Measurements from ENCODE around the gene PSME4. TPM values are rescaled to one million over a fixed set of nuclear protein-coding genes. Genes with fewer than 3 reads are reported as not detected.
A peak's percentile ranks its signal among the peaks of the same experiment; 100 is the strongest.
"Not testable (repeated sequence)": the region's sequence is repeated elsewhere in the genome, so short reads cannot be mapped to it uniquely, and the experiment has no call there.

PSME4 gene
- total RNA-seq, 2 donors from 2014 or later = 37.8 to 73.1 TPM

DNA sequence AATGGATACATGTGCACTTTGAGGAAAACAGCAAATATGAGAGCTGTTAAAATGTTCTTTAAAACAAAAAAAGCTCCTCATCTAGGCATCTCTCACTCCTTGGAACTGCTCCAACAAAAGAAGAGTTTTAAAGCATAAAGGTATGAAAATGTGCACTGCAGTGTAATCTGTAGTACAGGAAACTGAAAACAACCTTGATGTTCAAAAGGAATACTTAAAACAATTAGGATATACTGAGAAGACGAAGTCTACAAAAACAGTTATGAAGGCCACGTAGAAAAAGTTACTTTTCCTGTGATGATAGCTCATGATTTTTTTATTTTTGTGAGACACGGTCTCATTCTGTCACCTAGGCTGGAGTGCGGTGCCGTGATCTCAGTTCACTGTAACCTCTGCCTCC is 109.0 kb downstream of the PSME4 start:
- ATAC-seq (no peak), DNase-seq (no peak)
- intact Hi-C loops (cut with DNase I) = no loop called here

DNA sequence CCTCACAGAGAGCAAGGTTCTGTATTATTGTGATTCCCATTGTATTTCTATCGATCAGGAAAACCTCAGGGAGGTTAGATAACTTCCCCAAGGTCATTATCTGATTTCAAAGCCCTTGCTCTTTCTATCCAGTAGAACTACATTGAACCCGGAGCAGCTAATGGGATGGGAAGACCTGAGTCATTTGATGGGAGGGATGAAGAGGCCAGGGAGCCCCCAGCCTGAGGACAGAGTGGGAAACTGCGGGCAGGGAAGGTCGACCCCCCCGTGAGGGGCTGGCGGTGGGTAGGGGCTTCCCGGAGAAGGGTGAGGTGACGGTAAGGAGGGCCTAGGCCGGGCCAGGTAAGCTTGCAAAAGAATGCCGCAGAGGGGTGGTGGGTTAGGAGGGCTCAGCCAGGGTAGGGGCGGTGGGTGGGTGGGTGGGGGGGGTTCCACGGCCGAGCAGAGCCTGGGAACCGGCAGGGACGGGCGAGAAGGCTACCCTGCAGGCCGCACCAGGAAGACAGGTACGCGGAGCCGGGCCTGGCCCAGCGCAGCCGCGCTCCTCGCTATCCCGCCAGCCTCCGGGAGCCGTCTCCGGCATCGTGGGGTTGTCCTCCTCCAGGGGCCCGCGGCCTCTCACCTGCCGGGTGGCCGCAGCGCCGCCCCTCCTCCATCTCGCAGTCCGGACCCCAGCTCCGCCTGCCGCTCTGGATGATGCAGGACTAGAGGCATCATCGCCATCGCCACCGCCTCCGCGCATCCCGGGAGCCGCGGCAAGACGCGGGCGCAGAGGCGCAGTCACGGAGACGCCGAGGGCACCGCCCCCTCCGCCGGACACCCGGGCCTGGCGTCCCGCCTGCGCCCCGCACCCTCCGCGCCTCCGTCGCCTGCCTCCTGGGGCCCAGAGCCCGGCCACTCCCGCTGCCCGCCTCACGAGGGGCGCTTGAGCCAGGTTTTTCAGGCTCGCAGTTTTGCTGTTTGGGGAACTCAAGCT is 111.3 kb downstream of the PSME4 start, which contains the start of gene GPR75:
GPR75 (minus strand) TSS at position 762 of the 976 bp plus-strand sequence. CDS start 5,211 bp downstream, outside the sequence.
- intact Hi-C loops (cut with DNase I) = no loop called here
- DNase-seq (peak; percentile 41), ATAC-seq (peak; percentile 80 to 88)

DNA sequence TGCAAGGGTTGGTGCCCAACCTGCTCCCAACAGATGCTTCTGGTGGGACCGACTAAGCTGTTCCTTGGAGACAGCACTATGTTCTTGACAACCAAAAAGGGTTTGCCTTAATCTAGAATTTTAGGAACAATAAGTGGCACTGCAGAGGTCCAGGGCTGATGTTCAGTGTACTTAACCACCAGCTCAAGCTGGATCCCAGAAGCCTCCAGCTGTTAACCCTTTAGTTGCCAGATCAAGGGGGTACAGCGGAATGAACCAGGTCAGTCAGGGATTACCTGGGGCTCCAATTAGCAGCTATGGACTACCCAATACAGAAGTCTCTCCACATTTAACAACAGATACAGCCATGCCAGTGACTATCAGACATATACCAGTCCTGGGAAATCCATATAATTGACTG is 114.5 kb downstream of the PSME4 start:
- intact Hi-C loops (cut with DNase I) = no loop called here
- no peak for ATAC-seq
- DNase-seq = no peak

DNA sequence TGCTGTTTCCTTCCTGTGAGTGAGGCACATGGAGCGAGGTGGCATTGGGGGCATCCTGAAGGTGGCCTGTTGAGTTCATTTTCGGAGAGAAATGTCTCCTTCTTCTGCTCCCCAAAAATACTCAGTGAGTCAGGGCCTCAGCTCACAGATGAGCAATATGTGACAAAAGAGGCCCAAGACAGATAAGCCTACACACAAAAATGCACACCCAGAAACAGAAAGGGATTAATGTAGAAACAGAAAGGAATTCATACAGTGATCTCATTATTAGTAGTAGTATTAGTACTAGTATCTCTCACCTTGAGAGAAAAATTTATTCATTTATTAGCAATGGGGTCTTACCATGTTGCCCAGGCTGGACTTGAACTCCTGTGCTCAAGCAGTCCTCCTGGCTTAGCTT is 116.1 kb downstream of the PSME4 start:
- intact Hi-C loops (cut with DNase I) = no loop called here
- DNase-seq (no peak), ATAC-seq (no peak)

DNA sequence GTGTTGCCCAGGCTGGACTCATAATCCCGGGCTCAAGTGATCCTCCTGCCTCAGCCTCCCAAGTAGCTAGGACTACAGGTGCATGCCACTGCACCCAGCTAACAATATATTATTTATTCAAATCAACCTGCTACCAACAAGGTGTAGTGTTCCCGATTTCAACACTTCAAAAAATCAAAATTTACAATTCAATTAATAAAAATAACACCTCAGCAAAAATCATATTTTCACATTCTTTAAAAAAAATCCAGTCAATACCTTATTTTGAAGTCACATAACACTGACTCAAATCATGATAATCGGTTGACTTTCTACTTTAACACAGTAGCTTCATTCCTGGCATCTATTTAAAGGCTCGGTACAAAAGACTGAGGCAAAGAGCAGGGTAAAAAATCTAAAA is 118.3 kb downstream of the PSME4 start:
- intact Hi-C loops (cut with DNase I) = no loop called here
- ATAC-seq (no peak), DNase-seq (no peak)

DNA sequence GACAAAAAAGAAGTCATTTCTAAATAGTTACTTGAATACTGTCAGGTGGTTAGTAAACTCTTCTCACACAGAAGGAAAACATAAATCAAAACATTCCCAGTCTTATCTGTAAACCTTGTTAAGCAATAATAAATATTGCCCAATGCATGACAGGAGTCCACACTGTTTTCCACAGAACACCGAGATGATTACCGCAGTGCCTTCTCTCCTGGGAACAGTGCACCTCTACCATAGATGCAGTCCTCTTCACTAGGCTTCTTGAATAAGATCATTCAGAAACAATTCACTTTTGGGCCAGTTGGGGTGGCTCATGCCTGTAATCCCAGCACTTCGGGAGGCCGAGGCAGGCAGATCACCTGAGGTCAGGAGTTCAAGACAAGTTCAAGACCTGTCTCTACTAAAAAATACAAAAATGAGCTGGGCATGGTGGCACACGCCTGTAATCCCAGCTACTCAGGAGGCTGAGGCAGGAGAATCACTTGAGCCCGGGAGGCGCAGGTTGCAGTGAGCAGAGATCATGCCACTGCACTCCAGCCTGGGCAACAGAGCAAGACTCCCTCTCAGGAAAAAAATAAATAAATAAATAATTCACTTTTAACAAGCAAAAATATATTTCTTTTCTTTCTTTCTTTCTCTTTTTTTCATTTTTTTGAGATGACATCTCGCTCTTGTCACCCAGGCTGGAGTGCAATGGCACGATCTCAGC is 119.6 kb downstream of the PSME4 start:
- intact Hi-C loops (cut with DNase I); DNase-seq: not testable (repeated sequence)
- ATAC-seq = peak in 1 of 2 donors; percentile 72

DNA sequence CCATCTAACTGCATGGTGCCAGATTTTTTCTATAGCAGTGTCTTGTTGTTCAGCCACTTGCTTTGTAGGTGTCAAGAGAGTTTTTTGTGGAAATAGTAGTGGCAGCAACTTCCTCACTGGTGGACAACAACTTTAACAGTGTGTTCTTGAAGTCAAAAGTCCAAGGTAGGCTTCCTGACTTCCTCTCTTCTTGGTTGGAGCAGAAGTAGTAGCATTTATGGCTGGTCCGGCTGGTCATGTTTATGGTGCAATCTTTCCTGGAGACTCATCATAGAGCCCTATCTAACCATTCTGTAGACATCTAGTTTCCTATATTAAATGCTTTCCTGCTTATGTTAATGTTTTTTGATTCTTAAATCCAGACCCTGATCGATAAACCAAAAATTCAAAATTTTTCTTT is 122.7 kb downstream of the PSME4 start:
- DNase-seq = no peak
- no peak for ATAC-seq
- intact Hi-C loops (cut with DNase I) = no loop called here

DNA sequence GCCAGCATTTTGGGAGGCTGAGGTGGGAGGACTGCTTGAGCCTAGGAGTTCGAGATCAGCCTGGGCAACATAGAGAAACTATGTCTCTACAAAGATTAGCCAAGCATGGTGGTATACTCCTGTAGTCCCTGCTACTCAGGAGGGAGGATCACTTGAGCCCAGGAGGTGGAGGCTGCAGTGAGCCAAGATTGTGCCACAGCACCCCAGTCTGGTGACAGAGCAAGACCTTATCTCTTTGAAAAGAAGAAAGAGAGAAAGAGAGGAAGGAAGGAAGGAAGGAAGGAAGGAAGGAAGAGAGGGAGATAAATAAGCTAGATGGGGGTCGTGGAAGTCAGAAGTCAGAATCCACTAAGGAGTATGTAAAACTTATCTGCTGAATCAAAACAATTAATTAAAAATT is 127.2 kb downstream of the PSME4 start:
- ATAC-seq = no peak
- no peak for DNase-seq
- intact Hi-C loops (cut with DNase I) = no loop called here

DNA sequence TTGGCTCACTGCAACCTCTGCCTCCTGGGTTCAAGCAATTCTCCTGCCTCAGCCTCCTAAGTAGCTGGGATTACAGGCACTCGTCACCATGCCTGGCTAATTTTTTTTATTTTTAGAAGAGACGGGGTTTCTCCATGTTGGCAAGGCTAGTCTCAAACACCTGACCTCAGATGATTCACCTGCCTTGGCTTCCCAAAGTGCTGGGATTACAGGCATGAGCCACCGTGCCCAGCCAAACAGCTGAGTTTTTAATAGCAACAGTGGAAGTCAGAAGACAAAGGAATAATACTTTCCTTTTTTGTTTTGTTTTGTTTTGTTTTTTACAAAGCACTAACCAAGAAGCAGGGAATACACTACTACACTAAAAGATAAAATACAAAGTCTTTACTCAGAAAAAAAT is 127.9 kb downstream of the PSME4 start:
- ATAC-seq = no peak
- intact Hi-C loops (cut with DNase I) = no loop called here
- no peak for DNase-seq

DNA sequence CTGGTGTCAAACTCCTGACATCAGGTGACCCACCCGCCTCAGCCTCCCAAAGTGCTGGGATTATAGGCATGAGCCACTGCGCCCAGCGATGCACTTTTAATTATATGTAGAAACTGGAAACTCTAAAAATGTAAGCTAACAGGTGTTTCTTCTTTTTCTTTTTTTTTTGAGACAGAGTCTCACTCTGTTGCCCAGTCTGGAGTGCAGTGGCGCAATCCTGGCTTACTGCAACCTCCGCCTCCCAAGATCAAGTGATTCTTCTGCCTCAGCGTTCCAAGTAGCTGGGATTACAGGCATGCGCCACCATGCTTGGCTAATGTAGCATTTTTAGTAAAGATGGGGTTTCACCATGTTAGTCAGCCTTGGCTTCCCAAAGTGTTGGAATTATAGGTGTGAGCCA is 129.1 kb downstream of the PSME4 start:
- DNase-seq; intact Hi-C loops (cut with DNase I); ATAC-seq: not testable (repeated sequence)

DNA sequence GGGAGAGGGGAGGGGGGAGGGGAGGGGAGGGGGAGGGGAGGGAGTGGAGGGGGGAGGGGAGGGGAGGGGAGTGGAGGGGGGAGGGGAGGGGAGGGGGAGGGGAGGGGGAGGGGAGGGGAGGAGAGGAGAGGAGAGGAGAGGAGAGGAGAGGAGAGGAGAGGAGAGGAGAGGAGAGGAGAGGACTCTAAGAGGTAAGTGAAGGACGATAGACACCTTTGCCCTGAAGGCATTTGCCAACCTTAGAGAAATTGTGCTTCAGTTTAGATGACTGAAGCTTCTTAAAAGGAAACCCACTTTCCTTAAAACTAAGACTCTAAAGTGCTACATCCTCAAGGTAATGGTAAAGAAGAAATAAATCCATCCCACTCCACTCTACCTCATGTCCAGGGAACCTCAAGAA is 130.2 kb downstream of the PSME4 start:
- no peak for DNase-seq
- intact Hi-C loops (cut with DNase I) = no loop called here
- no peak for ATAC-seq

DNA sequence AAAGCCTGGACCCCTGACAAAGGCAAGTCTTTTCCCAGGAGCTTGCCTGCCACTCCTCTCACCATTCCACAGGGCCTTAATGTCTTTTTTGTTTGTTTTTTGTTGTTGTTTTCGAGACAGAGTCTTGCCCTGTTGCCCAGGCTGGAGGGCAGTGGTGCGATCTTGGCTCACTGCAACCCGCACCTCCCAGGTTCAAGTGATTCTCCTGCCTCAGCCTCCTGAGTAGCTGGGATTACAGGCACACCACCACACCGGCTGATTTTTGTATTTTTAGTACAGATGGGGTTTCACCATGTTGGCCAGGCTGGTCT is 140.9 kb downstream of the PSME4 start:
- DNase-seq; ATAC-seq; intact Hi-C loops (cut with DNase I): not testable (repeated sequence)

DNA sequence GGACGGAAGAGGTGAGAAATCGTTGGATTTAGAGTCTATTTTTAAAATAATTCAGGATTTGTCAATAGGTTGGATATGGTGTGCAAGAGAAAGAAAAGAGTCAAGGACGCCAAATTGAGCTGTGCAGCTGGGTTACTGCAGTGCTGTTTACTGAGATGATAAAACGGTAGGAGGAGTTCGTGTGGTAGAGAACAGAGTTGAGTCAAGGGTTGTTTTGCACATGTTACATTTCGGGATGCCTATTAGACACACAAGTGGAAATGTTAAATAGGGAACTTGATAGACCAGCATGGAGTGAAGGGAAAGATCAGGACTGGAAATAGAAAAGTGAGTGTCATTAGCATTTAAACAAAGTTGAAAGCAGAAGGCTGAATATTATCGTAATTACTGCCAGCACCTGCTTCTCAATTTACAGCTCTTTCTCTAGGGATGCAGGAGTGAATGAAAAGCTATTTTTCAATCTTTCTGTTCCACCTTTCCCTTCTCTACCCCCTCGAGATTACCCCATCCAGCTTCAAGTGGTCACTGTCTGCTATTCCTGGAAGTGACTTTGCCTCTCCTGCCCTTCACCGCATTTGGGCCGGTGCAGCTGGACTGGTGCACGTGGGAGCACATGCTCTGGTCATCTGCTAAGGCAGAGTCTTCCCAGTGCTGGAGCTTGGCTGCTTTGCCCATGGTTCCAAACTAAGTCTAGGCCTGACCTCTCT is 141.4 kb downstream of the PSME4 start:
- ATAC-seq (peak in 1 of 2 donors; percentile 47), DNase-seq (no peak)
- intact Hi-C loops (cut with DNase I) = no loop called here

DNA sequence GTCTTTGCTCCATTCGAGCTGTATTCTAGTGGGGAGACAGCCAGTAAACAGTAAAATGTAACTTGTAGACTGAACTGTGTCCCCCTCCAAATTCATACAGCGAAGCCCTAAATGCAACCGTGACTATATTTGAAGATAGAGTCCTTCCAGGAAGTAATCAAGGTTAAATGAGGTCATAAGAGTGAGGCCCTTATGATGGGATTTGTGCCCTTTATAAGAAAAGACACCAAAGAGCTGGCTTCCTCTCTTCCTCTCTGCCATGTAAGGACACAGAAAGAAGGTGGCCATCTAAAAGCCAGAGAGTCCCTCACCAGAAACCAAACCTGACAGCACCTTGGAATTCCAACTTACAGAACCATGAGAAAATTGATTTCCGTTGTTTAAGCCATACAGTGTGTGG is 142.5 kb downstream of the PSME4 start:
- ATAC-seq (no peak), DNase-seq (no peak)

DNA sequence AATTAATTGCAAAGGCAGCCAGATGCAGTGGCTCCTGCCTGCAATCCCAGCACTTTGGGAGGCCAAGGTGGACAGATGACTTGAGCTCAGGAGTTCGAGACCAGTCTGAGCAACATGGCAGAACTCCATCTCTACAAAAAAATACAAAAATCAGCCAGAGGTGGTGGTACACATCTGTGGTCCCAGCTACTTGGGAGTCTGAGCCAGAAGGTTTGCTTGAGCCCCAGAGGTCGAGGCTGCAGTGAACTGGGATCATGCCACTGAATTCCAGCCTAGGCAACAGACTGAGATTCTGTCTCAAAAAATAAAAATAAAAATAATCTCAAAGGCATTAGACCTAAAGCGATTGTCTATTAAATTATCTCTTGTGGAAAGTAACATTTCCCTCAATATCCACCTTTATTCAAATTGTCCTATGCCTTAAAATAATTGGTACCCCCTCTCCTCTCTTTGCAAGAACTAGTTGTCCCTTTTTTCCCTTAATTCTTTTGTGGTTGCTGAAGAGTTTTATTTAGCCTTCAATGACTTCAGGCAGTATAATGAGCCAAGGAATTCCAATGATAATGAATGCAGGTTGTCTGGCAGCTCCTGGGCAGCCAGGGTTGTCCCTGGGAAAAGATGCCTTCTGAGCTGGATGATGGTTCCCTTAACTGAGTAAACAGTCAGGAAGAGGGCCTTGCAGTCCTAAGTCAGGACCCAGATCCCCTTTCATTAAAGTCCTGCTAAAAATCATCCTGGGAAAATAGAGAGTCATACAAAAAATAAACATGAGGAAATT is 143.2 kb downstream of the PSME4 start:
- peak; percentile 31 to 64 for ATAC-seq
- no peak for DNase-seq
- intact Hi-C loops (cut with DNase I) = no loop called here

More for the DNA sequence above, 142.5 kb downstream of the PSME4 start:
- intact Hi-C loops (cut with DNase I) = no loop called here

DNA sequence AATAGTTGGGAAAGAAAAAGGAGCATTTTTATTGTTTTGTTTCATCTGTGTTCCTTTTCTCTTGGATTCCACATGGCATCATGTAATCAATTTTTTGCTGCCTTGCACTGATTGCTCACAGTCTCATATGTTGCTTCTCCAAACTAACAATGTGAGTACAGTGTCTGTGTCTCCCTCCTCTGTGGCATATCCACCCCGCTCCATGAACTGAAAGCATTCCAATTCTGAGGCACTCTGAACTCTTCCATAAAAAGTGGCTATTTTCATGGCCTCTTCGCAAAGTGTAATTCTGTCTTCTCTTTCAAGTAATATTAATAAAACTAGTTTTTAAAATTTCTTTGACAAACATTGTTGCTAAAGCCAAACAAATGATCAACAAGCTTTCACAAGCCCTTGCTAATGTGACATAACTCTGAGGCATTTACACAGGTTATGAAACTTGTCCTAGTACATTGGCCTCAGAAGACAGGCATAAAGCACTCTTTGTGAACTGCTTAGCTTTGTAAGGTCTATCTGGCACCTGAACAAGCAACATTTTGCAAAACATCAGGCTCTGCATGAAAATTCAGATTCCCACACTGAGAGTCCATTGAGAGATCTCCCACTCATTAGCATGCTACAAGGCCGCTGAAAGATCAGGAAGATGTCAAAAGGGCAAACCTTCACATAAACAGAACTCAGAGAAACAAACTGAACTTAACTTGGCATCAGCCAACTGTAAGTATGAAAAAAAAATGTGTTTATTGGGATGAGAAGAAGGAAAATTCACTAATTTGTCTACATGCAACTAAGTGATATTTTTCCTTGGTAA is 144.0 kb downstream of the PSME4 start:
- intact Hi-C loops (cut with DNase I) = no loop called here
- DNase-seq (no peak), ATAC-seq (peak; percentile 25 to 59)

DNA sequence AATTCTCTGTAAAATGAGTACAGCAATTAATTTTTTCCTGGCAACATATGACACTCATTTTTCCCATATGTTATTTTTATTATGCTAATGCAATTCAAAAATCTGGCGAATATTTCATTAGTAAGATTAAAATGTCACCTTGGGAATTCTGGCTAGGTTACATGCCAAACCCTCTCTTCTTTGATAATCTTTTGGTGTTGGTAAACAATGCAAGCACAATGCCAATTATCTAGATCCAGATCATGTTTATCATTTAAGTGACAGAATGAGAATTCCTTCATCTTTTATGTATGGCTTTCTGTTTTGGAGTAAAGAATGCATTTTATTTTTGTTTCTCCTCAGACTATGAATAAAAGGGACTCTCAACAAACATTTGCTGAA is 144.8 kb downstream of the PSME4 start:
- ATAC-seq = no peak
- intact Hi-C loops (cut with DNase I) = no loop called here
- no peak for DNase-seq

DNA sequence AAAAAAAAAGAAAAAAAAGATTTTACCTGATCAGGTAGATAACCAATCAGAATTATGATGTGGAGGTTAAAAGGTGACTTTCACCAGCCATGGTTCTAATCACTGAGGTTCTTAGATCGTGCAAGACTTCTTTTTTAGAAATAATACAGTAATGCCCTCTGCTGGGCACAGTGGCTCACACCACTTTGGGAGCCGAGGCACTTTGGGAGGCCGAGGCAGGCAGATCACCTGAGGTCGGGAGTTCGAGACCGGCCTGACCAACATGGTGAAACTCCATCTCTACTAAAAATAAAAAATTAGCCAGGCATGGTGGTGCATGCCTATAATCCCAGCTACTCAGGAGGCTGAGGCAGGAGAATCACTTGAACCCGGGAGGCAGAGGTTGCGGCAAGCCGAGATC is 147.2 kb downstream of the PSME4 start:
- DNase-seq; intact Hi-C loops (cut with DNase I); ATAC-seq: not testable (repeated sequence)
